MM.1S (cell line): ENCODE measurements around the gene SS18L1.

Experiments used
- DNase-seq: peaks from one replicate; pipeline ENCODE4 v3.0.0-alpha.2; 2015
- H2AFZ ChIP-seq: fragments of 300-600 bp; sonication (generic); 2 replicates; pipeline ENCODE4 v1.6.0; 2016; ENCODE audit warnings: antibody characterized with exemption, low read length
- H3F3A ChIP-seq: fragments of 300-600 bp; sonication (generic); 2 replicates; pipeline ENCODE4 v1.6.1; 2016; ENCODE audit warnings: mild to moderate bottlenecking, antibody characterized with exemption, low read length, moderate library complexity, mixed read lengths; ENCODE audit not compliant: insufficient read depth
- H3K27ac ChIP-seq: fragments of 300-600 bp; sonication (generic); 2 replicates; pipeline ENCODE4 v1.5.1; 2016; ENCODE audit warnings: mild to moderate bottlenecking, low read length
- H3K27me3 ChIP-seq: fragments of 300-600 bp; sonication (generic); replicated peaks from 2 replicates; pipeline ENCODE4 v1.6.0; 2016; ENCODE audit warnings: low read length; ENCODE audit not compliant: insufficient read depth
- H3K36me3 ChIP-seq: fragments of 300-600 bp; sonication (generic); replicated peaks from 2 replicates; pipeline ENCODE4 v1.6.1; 2016; ENCODE audit warnings: mild to moderate bottlenecking, low read length, mixed read lengths; ENCODE audit not compliant: insufficient read depth
- H3K4me1 ChIP-seq: fragments of 300-600 bp; sonication (generic); 2 replicates; pipeline ENCODE4 v1.6.1; 2016; ENCODE audit warnings: low read length, mixed read lengths
- H3K4me2 ChIP-seq: fragments of 300-600 bp; sonication (generic); 2 replicates; pipeline ENCODE4 v1.6.0; 2016; ENCODE audit warnings: low read depth, low read length
- H3K4me3 ChIP-seq: fragments of 300-600 bp; sonication (generic); 2 replicates; pipeline ENCODE4 v1.5.1; 2016; ENCODE audit warnings: low read length, mixed read lengths
- H3K79me2 ChIP-seq: fragments of 300-600 bp; sonication (generic); 2 replicates; pipeline ENCODE4 v1.6.1; 2016; ENCODE audit warnings: mixed run types, low read length, mixed read lengths
- H3K9ac ChIP-seq: fragments of 300-600 bp; sonication (generic); 2 replicates; pipeline ENCODE4 v1.6.1; 2016; ENCODE audit warnings: low read length, mixed read lengths
- H3K9me2 ChIP-seq: fragments of 300-600 bp; sonication (generic); replicated peaks from 2 replicates; pipeline ENCODE4 v1.6.1; 2016; ENCODE audit warnings: mild to moderate bottlenecking, low read length, mixed read lengths; ENCODE audit not compliant: insufficient read depth
- H3K9me3 ChIP-seq: fragments of 300-600 bp; sonication (generic); replicated peaks from 2 replicates; pipeline ENCODE4 v1.6.1; 2016; ENCODE audit warnings: mild to moderate bottlenecking, low read length, mixed read lengths; ENCODE audit not compliant: insufficient read depth
- H4K20me1 ChIP-seq: fragments of 300-600 bp; sonication (generic); 2 replicates; pipeline ENCODE4 v1.6.1; 2016; ENCODE audit warnings: mild to moderate bottlenecking, low read length, moderate library complexity, mixed read lengths; ENCODE audit not compliant: insufficient read depth
- CTCF ChIP-seq: fragments of 300-600 bp; sonication (generic); IDR thresholded peaks from 2 replicates; pipeline ENCODE4 v1.5.1; 2016; ENCODE audit warnings: antibody characterized with exemption, low read length, mixed read lengths
- EZH2 ChIP-seq: fragments of 300-600 bp; sonication (generic); optimal IDR thresholded peaks from 2 replicates; pipeline ENCODE3; 2017; ENCODE audit warnings: low read depth, mild to moderate bottlenecking, antibody characterized with exemption, low read length, mixed read lengths
- EZH2phosphoT487 ChIP-seq: fragments of 300-600 bp; sonication (generic); IDR thresholded peaks from 2 replicates; pipeline ENCODE4 v1.6.1; 2018; ENCODE audit warnings: antibody characterized with exemption, low read length

The SS18L1 gene

DNA sequence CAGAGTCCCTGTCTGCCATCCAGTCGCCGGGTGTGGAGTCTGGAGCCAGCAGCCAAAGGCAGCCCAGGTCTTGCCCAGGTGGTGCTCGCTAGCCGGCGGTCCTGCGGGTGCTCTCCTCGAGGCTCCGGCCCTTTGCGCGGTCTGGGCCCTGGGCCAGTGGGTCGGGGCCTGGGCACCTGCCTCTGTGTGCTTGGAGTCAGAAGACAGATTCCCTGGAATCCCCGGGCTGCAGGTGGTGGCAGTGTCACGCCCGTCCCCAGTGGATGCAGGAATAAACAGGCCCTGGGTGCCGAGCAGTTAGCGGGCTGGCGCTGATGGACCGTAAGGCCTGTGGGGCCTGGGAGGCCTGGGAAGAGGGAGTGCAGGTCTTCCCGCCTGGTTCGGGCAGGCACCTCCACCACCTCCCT lies 5.3 kb downstream of the SS18L1 start:
- DNase-seq: no peak
- peaks cover 84% of the 10 kb centered on the region for H3K79me2 ChIP-seq
- no peak overlapping the region for H3K27ac ChIP-seq
- no peak for TF ChIP-seq CTCF
- no peak for TF ChIP-seq EZH2
- TF ChIP-seq EZH2phosphoT487: no peak
- H2AFZ ChIP-seq: no peak overlapping the region
- H3K36me3 ChIP-seq: no peaks in the 10 kb centered on the region
- peaks cover 9% of the 10 kb centered on the region for H3K4me1 ChIP-seq
- no peaks in the 10 kb centered on the region for H3K9me3 ChIP-seq
- H3K4me2 ChIP-seq: no peak overlapping the region
- peaks cover 12% of the 10 kb centered on the region; the same call in 1 of the 2 replicates for H4K20me1 ChIP-seq
- H3K9ac ChIP-seq: no peak overlapping the region
- H3K4me3 ChIP-seq: no peak overlapping the region
- H3F3A ChIP-seq: peaks cover 6% of the 10 kb centered on the region; the same call in 1 of the 2 replicates
- H3K9me2 ChIP-seq: no peaks in the 10 kb centered on the region
- H3K27me3 ChIP-seq: no peaks in the 10 kb centered on the region

DNA sequence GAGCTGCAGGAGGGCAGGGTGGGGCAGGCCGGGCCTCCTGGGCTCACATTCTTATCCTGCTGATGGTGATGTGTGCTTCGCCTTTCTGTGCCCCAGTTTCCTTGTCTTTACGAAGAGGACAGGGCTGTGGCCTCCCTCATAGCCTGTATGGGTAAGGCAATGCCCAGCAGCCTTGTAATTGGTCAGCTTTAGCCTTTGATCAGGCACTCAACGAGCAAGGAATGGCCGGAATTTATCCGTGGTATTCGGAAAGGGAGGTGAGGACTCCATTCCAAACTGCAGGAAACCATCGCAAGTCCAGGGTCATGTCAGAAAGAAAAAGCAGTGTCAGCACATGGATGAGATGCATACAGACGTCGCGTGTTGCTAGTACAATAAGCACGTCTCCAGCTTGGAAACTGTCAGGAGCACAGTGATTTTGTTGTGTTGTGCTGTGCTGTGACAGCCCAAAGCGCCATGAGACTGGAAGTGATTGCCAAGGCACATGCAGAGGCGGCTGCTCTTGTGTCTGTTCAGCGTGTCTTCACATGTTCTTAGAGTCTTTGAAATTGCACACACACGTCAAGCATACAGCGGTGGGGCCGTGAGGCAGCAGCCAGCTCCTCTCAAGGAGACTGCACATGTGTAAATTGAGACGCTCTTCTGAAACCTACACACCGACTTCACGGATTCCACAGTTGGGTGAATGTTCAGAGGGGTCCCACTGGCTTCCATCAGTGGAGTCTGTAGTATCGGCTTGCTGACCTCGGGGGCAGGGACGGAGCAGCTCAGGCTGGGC lies 6.2 kb downstream of the SS18L1 start:
- Histone ChIP-seq H3K4me2 (no peak overlapping the region), H3K27ac (no peak overlapping the region), H3K9ac (no peak overlapping the region), H3K9me2 (no peaks in the 10 kb centered on the region), H3K9me3 (no peaks in the 10 kb centered on the region), H3K27me3 (no peaks in the 10 kb centered on the region), H4K20me1 (peaks cover 11% of the 10 kb centered on the region; the same call in 1 of the 2 replicates), H3K36me3 (no peaks in the 10 kb centered on the region), H3K79me2 (peaks cover 86% of the 10 kb centered on the region), H2AFZ (no peak overlapping the region), H3K4me1 (peaks cover 6% of the 10 kb centered on the region), H3K4me3 (no peak overlapping the region), H3F3A (peaks cover 2% of the 10 kb centered on the region; the same call in 1 of the 2 replicates)
- DNase-seq: no peak
- TF ChIP-seq EZH2 (no peak), CTCF (no peak), EZH2phosphoT487 (no peak)

DNA sequence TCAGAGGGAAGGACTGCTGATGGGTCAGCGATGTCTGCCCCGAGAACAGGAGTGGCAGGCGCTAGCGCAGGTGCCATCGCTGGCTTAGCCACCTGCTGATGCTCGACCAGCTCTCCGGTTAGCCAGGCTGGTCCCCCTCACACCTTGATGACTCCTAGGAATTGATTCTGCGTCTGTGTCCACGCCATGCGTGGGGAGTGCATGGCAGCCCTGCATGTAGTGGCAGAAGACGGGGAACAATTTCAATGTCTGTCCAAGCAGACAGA lies 6.7 kb downstream of the SS18L1 start:
- H3K9me3 ChIP-seq: no peaks in the 10 kb centered on the region
- H3K36me3 ChIP-seq: no peaks in the 10 kb centered on the region
- H3K9me2 ChIP-seq: no peaks in the 10 kb centered on the region
- DNase-seq: no peak
- H3K27me3 ChIP-seq: no peaks in the 10 kb centered on the region
- H3F3A ChIP-seq: no peaks in the 10 kb centered on the region
- H3K4me2 ChIP-seq: no peak overlapping the region
- no peak overlapping the region for H3K4me3 ChIP-seq
- H3K4me1 ChIP-seq: peaks cover under 1% of the 10 kb centered on the region; the same call in 1 of the 2 replicates
- 0 out of 2 replicates have a peak, but pooled peaks cover 6% of the 10 kb centered on the region for H4K20me1 ChIP-seq
- peaks cover 83% of the 10 kb centered on the region for H3K79me2 ChIP-seq
- TF ChIP-seq EZH2: no peak
- TF ChIP-seq EZH2phosphoT487: no peak
- no peak for TF ChIP-seq CTCF
- no peak overlapping the region for H3K9ac ChIP-seq
- no peak overlapping the region for H2AFZ ChIP-seq
- H3K27ac ChIP-seq: no peak overlapping the region
